Measurements from ENCODE around the gene COQ3.

GRCh38 chr6:99425647-99426450 is 31.9 kb upstream of the COQ3 start:
- TF ChIP-seq CTCF (IDR thresholded peaks at IDR 0.05) (peak in 4 of 6 experiments; percentile 23 to 36 (median 30)), POLR2A (IDR thresholded peaks at IDR 0.05) (peak in 1 of 4 donors; percentile 1)
